ENCODE data around the gene NFKBIB. TPM values are rescaled to one million over a fixed set of nuclear protein-coding genes. Genes with fewer than 3 reads are reported as not detected.
A peak's percentile ranks its signal among the peaks of the same experiment; 100 is the strongest.

The NFKBIB gene
- total and polyA plus RNA-seq, 8 donors: 5.1 to 34.2 (median 7.0) TPM

DNA sequence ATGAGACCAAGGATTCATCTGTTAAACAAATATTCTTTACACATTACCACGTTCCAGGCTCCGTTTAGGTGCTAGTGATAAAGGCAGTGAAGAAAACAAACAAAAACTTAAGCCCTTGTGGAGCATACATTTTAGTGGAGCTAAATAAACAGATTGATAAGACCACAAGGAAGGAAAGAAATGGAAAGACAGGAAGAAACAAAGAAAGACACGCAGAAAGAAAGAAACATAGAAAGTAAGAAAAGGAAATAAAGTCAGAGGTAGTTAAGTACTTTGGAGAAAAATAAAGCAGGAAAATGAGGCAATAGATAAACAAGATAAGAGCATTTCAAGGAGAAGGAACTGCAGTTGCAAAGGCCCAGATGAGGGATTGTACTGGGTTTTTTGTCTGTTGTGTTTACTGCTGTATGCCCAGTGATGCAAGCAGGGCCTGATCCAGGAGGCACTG, 998 bp downstream of the NFKBIB start:
- Histone ChIP-seq H3K27ac (peak overlapping the region; percentile 83 to 96), H3K4me1 (peaks cover 7 to 38% of the 10 kb centered on the region in 2 donors), H3K36me3 (peaks cover 0 to 20% of the 10 kb centered on the region in 2 donors), H3K9me3 (no peaks in the 10 kb centered on the region), H3K4me3 (peak overlapping the region; percentile 78 to 84), H3K27me3 (no peaks in the 10 kb centered on the region)
- intact Hi-C loops (cut with DNase I): no loop called here
- DNase-seq (no peak), ATAC-seq (no peak)
- no peak for TF ChIP-seq CTCF (IDR thresholded peaks at IDR 0.05)

DNA sequence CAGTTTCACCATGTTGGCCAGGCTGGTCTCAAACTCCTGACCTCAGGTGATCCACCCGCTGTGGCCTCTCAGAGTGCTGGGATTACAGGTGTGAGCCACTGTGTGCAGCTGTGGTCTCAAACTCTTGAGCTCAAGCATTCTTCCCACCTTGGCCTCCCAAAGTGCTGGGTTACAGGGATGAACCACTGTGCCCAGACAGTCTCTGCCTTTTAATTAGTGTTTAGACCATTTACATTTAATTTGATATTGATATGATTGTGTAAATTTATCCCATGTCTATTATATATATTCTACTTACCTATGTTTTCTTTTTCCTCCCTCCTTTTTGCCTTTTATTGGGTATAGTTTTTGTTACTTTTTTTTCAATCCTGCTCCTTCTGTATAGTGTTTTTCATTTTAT, 1.9 kb downstream of the NFKBIB start:
- DNase-seq: no peak
- Histone ChIP-seq H3K9me3 (no peaks in the 10 kb centered on the region), H3K4me1 (peaks cover 7 to 38% of the 10 kb centered on the region in 2 donors), H3K27me3 (no peaks in the 10 kb centered on the region), H3K36me3 (peaks cover 0 to 29% of the 10 kb centered on the region in 2 donors), H3K4me3 (peak overlapping the region in 1 of 2 donors; percentile 78), H3K27ac (no peak overlapping the region)
- TF ChIP-seq CTCF (IDR thresholded peaks at IDR 0.05): no peak
- intact Hi-C loops (cut with DNase I): no loop called here
- ATAC-seq: no peak

DNA sequence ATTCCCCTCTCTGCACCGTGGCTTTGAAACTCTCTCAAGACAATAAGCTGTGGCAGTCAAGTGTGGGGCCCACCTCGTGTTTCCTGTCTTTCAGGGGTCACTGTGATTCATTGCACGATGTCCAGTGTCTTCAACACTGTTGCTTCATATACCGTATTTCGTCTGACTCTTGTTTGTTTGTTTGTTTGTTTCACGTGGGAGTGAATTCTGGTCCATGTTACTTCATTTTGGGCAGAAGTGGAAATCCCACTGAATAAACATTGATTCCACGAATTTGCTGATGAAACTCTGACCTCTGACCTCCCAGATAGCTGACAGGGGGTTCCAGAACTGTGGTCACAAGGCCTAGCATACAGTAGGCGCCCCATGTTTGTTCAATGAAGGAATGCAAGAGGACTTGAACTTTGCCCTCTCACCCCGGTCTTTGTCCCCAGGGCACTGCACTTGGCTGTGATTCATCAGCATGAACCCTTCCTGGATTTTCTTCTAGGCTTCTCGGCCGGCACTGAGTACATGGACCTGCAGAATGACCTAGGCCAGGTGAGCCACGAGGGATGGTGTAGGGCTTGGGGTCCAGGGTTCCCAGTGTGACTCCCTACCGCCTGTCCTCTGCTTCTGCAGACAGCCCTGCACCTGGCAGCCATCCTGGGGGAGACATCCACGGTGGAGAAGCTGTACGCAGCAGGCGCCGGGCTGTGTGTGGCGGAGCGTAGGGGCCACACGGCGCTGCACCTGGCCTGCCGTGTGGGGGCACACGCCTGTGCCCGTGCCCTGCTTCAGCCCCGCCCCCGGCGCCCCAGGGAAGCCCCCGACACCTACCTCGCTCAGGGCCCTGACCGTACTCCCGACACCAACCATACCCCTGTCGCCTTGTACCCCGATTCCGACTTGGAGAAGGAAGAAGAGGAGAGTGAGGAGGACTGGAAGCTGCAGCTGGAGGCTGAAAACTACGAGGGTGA, 5.1 kb downstream of the NFKBIB start:
- Histone ChIP-seq H3K27me3 (no peaks in the 10 kb centered on the region), H3K27ac (no peak overlapping the region), H3K9me3 (no peaks in the 10 kb centered on the region), H3K4me3 (no peak overlapping the region), H3K4me1 (peaks cover 7 to 18% of the 10 kb centered on the region in 2 donors), H3K36me3 (peaks cover 0 to 57% of the 10 kb centered on the region in 2 donors)
- DNase-seq: no peak
- no peak for ATAC-seq
- TF ChIP-seq CTCF (IDR thresholded peaks at IDR 0.05): no peak
- intact Hi-C loops (cut with DNase I): no loop called here

DNA sequence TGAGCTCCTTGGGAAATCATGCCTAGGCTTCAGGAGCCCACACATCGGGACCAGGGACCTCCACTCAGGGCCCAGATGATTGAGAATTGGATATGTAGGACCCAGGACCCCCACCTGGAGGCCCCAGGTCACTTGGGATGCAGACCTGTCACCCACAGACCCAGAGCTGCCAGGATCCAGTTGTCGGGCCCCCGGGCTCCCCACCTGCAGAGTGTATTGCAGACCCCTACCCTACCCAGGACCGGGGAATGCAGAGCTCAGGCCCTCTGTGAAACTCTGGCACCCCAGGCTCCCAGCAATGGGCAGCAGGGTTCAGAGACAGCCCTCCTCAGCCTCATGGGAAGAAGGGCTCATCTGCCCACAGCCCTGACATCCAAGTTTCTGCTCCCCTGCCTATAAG, 5.9 kb downstream of the NFKBIB start:
- peaks cover 4 to 15% of the 10 kb centered on the region in 2 donors for H3K4me1 ChIP-seq
- H3K27me3 ChIP-seq: no peaks in the 10 kb centered on the region
- intact Hi-C loops (cut with DNase I): no loop called here
- no peak overlapping the region for H3K4me3 ChIP-seq
- no peak for DNase-seq
- no peak for ATAC-seq
- TF ChIP-seq CTCF (IDR thresholded peaks at IDR 0.05): no peak
- peaks cover 0 to 57% of the 10 kb centered on the region in 2 donors for H3K36me3 ChIP-seq
- H3K9me3 ChIP-seq: no peaks in the 10 kb centered on the region
- H3K27ac ChIP-seq: no peak overlapping the region

DNA sequence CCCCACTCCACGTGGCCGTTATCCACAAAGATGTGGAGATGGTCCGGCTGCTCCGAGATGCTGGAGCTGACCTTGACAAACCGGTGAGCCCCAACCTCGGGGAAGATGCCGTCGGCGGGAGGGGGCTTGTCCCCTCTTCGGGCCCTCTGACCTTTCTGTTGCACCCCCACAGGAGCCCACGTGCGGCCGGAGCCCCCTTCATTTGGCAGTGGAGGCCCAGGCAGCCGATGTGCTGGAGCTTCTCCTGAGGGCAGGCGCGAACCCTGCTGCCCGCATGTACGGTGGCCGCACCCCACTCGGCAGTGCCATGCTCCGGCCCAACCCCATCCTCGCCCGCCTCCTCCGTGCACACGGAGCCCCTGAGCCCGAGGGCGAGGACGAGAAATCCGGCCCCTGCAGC, 7.5 kb downstream of the NFKBIB start:
- peaks cover 0 to 4% of the 10 kb centered on the region in 2 donors for H3K4me1 ChIP-seq
- intact Hi-C loops (cut with DNase I): no loop called here
- DNase-seq (no peak), ATAC-seq (no peak)
- no peak overlapping the region for H3K4me3 ChIP-seq
- TF ChIP-seq CTCF (IDR thresholded peaks at IDR 0.05): no peak
- H3K9me3 ChIP-seq: no peaks in the 10 kb centered on the region
- peaks cover 0 to 15% of the 10 kb centered on the region in 2 donors for H3K27me3 ChIP-seq
- peaks cover 0 to 57% of the 10 kb centered on the region in 2 donors for H3K36me3 ChIP-seq
- no peak overlapping the region for H3K27ac ChIP-seq

Data from left lung (tissue), 10 donors.